ENCODE results near the gene RAB8A.

Gene RAB8A

GRCh38 chr19:16074488-16075365, 37.0 kb upstream of the RAB8A start:
- H3K4me3 ChIP-seq (replicated peaks; ENCODE audit: low read depth, low read length), result no peak overlapping the region
- DNase-seq (ENCODE audit: extremely low read depth, low read depth), result no peak
- TF ChIP-seq CTCF (IDR thresholded peaks at IDR 0.05; ENCODE audit: low read depth, low read length, missing control alignments), result no peak

GRCh38 chr19:16075430-16076153, 36.1 kb upstream of the RAB8A start:
- no peak for DNase-seq (ENCODE audit: extremely low read depth, low read depth)
- peak overlapping the region; percentile 98 for H3K4me3 ChIP-seq (replicated peaks; ENCODE audit: low read depth, low read length)
- no peak for TF ChIP-seq CTCF (IDR thresholded peaks at IDR 0.05; ENCODE audit: low read depth, low read length, missing control alignments)

GRCh38 chr19:16076154-16076957, 35.3 kb upstream of the RAB8A start, which contains the start of gene TPM4:
TSS of gene TPM4 (plus strand) at chr19:16076495. CDS start at chr19:16076566, 71 bp downstream.
- peak within 1 kb of the TSS; percentile 98 for H3K4me3 ChIP-seq (replicated peaks; ENCODE audit: low read depth, low read length)
- TF ChIP-seq CTCF (IDR thresholded peaks at IDR 0.05; ENCODE audit: low read depth, low read length, missing control alignments), result no peak
- peak; percentile 86 for DNase-seq (ENCODE audit: extremely low read depth, low read depth)

- no peak for TF ChIP-seq CTCF (IDR thresholded peaks at IDR 0.05; ENCODE audit: low read depth, low read length, missing control alignments)
- peak overlapping the region; percentile 98 for H3K4me3 ChIP-seq (replicated peaks; ENCODE audit: low read depth, low read length)
- no peak for DNase-seq (ENCODE audit: extremely low read depth, low read depth)
Observed at GRCh38 chr19:16076958-16077611, 34.6 kb upstream of the RAB8A start.

- no peak for TF ChIP-seq CTCF (IDR thresholded peaks at IDR 0.05; ENCODE audit: low read depth, low read length, missing control alignments)
- peak; percentile 42 for DNase-seq (ENCODE audit: extremely low read depth, low read depth)
- H3K4me3 ChIP-seq (replicated peaks; ENCODE audit: low read depth, low read length), result peak overlapping the region; percentile 98
Observed at GRCh38 chr19:16077984-16078758, 33.5 kb upstream of the RAB8A start.

All from HFF-Myc (cell line).